ENCODE results near the gene CARNS1.

GRCh38 chr11:67422891-67423290 is 7.4 kb downstream of the CARNS1 start:
- TF ChIP-seq CTCF (conservative IDR thresholded peaks at IDR 0.05; ENCODE audit: low read length) (no peak), EZH2phosphoT487 (IDR thresholded peaks at IDR 0.05; ENCODE audit: borderline replicate concordance) (no peak)

Data from Loucy (cell line).